GM18867 (cell line): ENCODE measurements around the gene LELP1.
A peak's percentile ranks its signal among the peaks of the same experiment; 100 is the strongest.
"Not testable (repeated sequence)": the region's sequence is repeated elsewhere in the genome, so short reads cannot be mapped to it uniquely, and the experiment has no call there.

Experiments
- ATAC-seq: cut with Tn5 transposase; IDR thresholded peaks from one replicate; pipeline ENCODE4 v1.9.1; 2021; ENCODE audit warnings: mild to moderate bottlenecking, moderate library complexity; ENCODE audit not compliant: unreplicated experiment

LELP1 gene

GRCh38 chr1:153228491-153228890 is 25.3 kb downstream of the LELP1 start:
- no peak for ATAC-seq

DNA sequence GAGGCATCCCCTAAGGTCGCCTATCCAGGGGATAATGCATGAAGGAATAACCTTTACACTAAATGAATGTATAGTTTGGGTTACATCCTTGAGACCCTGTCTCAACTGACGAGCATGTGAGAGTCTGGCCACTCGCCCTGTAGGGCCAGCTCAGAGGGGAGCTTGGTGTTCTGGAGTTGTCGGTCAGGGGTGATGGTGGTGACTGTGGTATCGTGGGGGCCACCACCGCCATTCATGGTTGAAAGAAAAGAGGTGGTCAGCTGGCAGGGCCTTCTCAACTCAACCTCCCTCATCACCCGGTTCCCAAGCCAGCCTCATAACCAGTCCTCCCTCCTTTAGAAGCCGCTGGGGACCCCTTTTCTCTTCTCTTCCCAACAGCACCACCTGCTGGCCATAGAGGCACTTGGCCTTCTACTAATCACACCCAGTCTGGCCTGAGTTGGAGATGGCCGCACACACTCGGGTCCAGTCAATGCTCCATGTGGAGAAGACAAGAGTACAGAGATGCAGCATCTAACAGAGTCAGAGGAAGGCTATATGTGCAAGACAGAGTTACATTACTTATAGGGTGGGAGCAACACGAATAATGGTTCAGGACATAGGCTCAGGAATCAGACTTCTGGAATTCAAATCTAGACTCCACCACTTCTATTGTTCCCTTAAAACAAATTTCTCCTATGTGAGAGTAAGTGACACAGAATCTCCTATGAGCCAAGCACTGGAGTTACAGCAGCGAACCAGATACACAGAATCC is 26.0 kb downstream of the LELP1 start:
- not testable (repeated sequence) for ATAC-seq

GRCh38 chr1:153231363-153231762 is 28.1 kb downstream of the LELP1 start:
- ATAC-seq = no peak

GRCh38 chr1:153231785-153232184 is 28.6 kb downstream of the LELP1 start:
- ATAC-seq = no peak

- ATAC-seq = no peak
These were observed 29.3 kb downstream of the LELP1 start for GRCh38 chr1:153232553-153232952.

DNA sequence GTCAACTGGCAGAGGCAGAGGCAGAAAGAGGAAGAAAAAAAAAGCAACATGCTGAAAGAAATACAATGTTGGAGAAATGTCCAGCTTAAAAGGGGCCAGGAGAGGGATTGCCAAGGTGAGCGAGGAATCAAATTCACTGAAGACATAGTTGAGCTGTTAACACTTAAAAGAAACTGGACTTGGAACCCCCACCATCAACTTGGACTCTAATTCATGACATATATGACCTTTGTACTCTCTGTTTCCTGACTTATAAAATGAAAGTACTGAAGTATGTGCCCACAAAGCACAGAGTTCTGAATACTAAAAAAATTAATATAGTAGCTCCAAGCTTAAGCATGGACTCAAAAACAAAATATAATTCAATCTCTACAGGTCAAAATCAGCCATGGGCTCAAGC is 30.2 kb downstream of the LELP1 start:
- ATAC-seq = no peak

DNA sequence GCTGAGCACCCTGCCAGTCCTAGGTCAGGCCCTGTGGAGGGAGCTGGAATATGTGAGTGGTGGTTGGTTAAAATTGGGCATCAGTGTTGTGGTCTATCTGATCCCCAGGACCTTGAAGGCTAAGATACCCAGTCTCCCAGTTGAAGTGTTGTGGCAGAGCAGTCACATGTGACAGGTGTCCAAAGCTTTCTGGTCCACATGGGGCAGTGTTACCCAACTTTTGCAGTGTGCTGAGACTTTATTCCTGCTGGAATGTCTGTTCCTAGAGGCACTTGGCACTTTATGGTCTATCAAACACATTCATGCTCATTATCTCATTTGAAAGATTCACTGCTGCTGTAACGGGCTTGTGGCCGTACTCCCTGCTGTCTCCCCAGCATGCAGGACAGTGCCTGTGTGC is 35.3 kb downstream of the LELP1 start:
- ATAC-seq = no peak

DNA sequence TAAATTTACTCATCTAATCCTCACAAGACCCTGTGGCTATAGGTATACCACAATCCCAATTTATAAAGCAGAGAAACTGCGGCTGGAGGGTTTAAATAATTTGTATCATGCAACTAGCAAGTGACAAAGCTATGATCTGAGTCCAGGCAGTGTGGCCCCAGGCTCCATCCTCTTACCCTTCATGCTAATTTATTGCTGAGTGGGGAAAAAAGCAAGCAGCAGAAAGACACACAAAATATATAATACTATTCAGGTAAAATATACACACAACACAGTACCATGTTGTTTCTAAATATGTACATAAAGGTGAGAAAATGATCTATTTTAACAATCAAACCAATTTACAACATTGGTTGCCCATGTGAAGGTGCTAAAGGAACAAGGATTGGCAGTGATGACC is 38.9 kb downstream of the LELP1 start:
- ATAC-seq = no peak

- ATAC-seq = no peak
These were observed 42.2 kb downstream of the LELP1 start for GRCh38 chr1:153245466-153245865.

DNA sequence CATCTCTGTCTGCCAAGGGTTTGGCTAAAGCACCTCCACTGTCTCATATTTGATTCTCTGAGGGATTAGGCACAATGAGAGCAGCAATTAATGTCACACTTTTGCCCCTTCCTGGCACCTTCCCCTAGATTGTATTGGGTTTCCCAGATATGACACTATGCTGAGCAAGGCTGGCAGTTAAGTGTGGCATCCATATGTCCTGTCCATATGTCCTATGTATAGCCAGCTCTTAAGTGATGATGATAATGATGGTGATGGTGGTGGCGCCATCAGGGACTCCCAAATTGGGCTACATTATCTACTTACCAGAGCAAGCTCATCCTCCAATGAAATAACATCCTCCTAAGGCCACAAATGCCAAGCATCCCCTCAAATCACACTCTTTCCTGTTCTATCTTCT is 42.8 kb downstream of the LELP1 start:
- no peak for ATAC-seq

DNA sequence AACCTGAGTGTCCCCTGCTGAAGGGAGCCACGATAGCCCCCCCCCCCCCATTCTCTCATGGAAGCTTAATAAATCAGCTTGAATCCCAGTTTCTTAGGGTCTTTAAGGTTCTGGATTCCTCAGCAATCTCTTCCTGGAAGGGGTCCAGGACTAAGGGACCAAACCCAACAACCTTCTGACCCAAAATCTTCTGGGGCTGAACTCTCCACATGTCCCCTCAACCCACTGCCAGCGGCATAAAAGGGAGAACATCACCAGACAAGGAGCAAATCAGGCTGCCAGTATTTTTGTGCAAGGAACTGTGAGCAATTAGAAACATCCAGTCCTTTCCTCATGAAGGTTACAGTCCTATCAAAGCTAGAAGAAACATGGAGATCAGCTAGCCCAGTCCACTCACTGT is 43.6 kb downstream of the LELP1 start:
- ATAC-seq = no peak

DNA sequence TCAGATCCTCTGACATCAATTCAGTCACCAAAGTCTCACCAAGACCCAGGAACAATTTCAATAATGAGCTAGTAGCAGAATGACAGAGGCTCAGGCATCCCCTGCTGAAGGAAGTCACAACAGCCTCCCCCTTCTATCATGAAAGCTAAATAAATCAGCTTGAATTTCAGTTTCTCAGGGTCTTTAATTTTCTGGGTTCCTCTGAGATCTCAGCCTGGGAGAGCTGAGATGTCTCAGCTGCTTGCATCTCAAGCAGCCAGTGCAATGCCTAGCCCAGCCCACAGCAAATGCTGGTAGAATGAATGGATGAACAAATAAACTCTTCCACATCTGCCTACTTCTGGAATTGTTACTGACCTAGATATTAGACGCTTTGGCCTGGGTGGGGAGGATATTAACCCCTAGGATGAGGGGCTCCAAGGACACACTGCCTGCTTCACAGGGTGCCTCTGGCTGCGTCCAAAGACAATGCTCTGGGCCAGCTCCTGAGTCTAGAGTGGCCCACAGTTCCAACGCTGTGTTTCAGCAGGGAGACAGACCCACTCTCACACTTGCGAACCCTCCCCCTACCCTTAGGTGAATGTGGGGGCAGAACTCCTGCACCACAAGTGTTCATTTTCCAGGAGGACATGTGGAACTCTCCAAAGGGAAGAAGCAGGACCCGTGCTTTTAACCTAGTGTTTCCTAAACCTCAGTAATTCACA is 45.1 kb downstream of the LELP1 start:
- no peak for ATAC-seq

DNA sequence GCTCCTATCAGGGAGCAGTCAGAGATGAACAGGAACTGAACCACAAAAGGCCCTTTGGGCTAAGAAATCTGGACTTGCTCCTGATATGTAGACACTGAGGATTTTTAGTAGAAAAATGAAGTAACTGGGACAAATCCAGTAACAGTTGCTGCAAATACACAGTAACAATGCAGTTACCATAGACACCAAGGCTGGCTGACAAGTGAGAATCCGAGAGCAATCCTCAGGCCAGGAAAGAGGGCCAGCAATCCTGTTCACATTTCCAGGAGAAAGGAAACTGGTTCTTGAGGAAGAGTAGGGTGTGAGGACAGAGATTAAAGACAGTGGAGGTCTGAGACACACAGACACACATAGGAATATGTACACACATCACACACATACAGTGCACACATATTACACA is 46.9 kb downstream of the LELP1 start:
- no peak for ATAC-seq

DNA sequence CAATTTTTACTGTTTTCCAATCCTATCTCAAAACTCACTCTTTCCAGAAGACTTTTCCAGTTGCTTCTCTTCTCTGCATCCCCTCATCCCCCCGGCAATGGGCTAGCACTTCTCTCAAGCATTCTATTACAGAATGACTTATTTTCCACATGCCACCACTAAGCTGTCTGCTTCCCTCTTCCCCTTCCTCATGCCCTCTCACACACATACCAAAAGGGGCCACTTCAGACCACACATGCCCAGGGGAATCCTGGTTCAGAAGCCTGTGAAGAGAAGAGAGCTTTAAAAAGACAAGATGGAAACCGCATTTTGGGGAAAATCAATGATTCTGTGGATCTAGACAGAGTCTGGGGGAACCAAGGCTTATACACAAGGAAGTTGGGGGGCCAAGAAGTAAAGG is 47.9 kb downstream of the LELP1 start:
- ATAC-seq = no peak

DNA sequence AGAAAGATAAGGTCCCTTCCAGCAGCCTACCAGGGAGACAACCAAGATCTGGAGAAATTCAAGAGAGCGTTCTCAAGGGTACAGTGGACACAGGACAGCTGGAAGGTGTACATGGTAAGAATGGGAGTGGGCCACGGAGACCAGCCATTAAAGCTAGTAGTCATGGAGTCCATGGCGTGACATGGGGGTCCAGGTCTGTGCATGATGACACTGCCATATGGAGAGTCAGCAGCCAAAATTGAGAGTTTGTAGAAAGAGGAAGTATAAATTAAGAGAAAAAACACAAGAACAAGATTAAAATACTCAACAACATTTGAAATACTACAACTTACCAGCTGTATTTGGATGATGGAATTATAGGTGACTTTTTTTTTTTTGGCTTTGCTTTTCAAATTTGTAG is 48.3 kb downstream of the LELP1 start:
- ATAC-seq = no peak

DNA sequence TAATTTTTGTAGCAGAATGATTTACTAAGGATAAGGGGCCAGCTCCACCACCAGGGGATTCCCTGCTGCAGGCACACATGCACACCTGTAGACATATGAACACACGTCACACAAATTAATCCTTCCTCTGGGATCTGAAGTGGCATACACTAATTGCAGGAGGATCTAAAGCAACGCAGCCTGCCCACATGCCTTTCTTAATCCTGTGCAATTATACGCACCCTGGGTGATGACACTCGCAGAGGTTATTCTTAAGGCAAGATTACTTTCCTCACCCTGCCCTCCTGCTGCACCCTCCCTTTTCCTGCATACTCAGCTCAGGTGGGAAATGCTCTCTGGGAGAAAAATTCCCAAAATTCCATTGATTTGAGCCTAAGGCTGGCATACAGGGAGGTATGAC is 48.8 kb downstream of the LELP1 start:
- no peak for ATAC-seq

DNA sequence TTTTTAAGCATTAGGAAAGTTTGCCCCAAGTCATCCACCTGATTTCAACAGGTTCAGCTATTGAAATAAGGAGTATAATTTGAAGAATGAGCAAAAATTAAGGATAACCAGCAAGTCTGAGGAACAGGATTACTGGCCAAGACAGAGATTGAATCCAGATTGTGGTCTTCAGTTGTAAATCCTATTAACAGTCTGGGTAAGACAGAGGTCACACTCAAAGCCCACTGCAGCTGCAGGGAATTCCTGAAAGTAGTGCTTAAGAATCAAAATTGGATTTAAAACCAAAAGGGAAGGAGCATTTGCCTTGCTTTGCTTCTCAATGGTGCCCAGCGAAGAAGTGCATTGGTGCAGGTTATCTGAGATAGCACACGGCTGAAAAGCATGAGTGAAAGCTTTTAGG is 49.8 kb downstream of the LELP1 start:
- ATAC-seq = no peak

DNA sequence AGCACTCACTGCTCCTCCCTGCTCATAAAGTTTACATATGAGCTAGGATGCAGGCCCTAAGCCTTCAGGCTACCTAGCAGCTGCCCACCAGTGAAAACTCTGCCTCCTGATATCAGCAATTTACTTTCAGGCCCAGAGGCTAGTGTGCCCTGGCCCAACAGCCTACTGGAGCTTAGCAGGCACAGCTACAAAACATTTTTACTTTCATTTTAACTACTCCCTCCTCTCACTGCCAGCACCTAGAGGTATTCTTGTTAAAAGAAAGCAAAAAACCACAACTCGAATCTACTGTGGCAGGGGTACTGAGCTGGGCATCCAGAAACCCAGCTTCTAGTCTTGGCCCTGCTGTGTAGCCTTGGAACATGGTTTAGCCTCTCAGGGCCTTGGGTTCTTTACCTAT is 50.5 kb downstream of the LELP1 start:
- ATAC-seq = peak; percentile 80
